ENCODE results near the gene KLHDC7A. TPM values are rescaled to one million over a fixed set of nuclear protein-coding genes. Genes with fewer than 3 reads are reported as not detected.

The KLHDC7A gene
- total and polyA plus RNA-seq, 12 donors, result 0.09 to 0.14 (median 0.13) TPM; not detected in 7

DNA sequence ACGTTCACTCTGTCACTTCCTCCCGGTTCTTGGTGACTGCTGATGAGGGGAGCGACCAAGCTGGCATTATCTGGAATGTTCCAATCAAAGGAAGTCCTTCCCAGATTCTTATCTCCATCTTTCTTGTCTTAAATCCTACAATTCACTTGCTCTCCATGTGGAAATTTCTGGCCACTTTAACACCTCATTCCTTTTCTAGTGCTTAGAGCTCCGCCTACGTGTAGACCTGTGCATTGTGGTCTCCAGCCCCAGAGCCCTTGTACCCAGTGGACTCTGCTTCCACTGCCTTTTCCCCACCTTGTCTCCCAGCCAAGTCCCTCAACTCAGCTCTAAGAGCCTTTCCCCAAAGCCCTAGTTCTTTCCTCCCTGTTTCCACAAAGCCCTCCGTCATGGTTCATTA is 12.2 kb upstream of the KLHDC7A start:
- no peaks in the 10 kb centered on the region for H3K4me1 ChIP-seq
- no peaks in the 10 kb centered on the region for H3K9me3 ChIP-seq
- ATAC-seq (no peak), DNase-seq (no peak)
- TF ChIP-seq, protein P1, sequence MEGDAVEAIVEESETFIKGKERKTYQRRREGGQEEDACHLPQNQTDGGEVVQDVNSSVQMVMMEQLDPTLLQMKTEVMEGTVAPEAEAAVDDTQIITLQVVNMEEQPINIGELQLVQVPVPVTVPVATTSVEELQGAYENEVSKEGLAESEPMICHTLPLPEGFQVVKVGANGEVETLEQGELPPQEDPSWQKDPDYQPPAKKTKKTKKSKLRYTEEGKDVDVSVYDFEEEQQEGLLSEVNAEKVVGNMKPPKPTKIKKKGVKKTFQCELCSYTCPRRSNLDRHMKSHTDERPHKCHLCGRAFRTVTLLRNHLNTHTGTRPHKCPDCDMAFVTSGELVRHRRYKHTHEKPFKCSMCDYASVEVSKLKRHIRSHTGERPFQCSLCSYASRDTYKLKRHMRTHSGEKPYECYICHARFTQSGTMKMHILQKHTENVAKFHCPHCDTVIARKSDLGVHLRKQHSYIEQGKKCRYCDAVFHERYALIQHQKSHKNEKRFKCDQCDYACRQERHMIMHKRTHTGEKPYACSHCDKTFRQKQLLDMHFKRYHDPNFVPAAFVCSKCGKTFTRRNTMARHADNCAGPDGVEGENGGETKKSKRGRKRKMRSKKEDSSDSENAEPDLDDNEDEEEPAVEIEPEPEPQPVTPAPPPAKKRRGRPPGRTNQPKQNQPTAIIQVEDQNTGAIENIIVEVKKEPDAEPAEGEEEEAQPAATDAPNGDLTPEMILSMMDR (IDR thresholded peaks at IDR 0.05), result no peak
- 76% methylated on average over 6 of the region's 6 CpGs for WGBS, 2 donors
- peaks cover 0 to 63% (median 16%) of the 10 kb centered on the region in 7 donors for H3K27me3 ChIP-seq
- H3K4me3 ChIP-seq, result no peak overlapping the region
- H3K27ac ChIP-seq, result no peak overlapping the region
- intact Hi-C loops (cut with DNase I), result no loop called here
- H3K36me3 ChIP-seq, result no peaks in the 10 kb centered on the region

DNA sequence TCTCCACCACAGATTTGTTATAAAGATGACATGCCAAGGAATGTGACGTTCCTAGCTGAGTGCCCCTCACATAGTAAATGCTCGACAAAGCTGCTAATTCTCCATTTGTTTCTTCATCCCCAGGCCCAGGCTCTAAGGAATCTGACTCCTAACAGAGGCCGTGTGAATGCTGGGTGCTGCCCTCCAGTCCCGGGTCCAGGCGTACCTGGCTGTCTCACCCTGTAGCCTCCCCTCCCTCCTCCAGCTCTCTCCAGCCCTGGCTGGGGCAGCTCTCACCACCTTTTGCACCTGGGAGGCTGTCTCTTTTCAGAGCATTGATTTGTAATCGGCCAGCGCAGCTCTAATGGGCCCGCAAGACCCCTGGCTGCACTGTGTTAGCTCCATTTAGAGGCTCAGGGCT is 11.2 kb upstream of the KLHDC7A start:
- TF ChIP-seq, protein P1 (IDR thresholded peaks at IDR 0.05), result no peak
- WGBS, 2 donors, result 71% methylated on average over 8 of the region's 8 CpGs
- ATAC-seq (no peak), DNase-seq (no peak)
- Histone ChIP-seq H3K27me3 (peaks cover 0 to 67% (median 20%) of the 10 kb centered on the region in 7 donors), H3K27ac (no peak overlapping the region), H3K4me3 (no peak overlapping the region), H3K9me3 (no peaks in the 10 kb centered on the region), H3K36me3 (no peaks in the 10 kb centered on the region), H3K4me1 (no peaks in the 10 kb centered on the region)
- intact Hi-C loops (cut with DNase I), result no loop called here

DNA sequence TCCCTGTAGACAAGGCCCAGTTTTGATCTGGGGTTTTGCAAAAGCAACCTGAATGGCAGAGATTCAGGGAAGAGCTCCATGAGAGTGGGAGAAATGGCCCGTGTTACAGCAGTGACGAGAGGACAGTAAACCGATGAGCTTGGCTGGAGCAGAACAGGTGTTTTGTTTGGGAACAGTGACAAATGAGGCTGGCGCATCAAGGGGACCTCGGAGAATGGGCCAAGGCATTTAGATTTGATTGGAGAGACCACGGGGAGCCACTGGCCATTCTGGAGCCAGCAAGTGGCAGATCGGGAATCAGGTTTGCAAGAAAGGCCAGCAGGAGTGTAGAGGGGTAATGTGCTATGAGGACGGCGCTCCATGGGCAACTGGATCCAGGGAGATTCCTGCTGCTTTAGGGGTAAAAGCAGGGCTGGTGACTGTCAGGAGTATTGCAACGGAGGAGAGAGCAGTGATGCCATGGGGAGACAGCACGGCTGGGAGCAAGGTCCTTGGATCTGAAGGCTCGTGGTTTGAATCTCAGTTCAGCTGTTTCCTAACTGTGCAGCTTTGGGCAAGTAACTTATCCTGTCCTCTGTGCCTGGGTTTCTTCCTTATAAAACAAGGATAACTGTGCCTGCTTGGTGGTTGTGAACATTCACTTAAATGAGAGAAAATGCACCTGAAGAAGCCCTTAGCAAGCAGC is 9.9 kb upstream of the KLHDC7A start:
- no peaks in the 10 kb centered on the region for H3K9me3 ChIP-seq
- no peaks in the 10 kb centered on the region for H3K4me1 ChIP-seq
- TF ChIP-seq, protein P1 (IDR thresholded peaks at IDR 0.05), result no peak
- no peak overlapping the region for H3K27ac ChIP-seq
- no peaks in the 10 kb centered on the region for H3K36me3 ChIP-seq
- DNase-seq (no peak), ATAC-seq (no peak)
- 62 to 66% methylated on average over 12 of the region's 12 CpGs for WGBS, 2 donors
- intact Hi-C loops (cut with DNase I), result no loop called here
- peaks cover 0 to 62% (median 23%) of the 10 kb centered on the region in 7 donors for H3K27me3 ChIP-seq
- no peak overlapping the region for H3K4me3 ChIP-seq

DNA sequence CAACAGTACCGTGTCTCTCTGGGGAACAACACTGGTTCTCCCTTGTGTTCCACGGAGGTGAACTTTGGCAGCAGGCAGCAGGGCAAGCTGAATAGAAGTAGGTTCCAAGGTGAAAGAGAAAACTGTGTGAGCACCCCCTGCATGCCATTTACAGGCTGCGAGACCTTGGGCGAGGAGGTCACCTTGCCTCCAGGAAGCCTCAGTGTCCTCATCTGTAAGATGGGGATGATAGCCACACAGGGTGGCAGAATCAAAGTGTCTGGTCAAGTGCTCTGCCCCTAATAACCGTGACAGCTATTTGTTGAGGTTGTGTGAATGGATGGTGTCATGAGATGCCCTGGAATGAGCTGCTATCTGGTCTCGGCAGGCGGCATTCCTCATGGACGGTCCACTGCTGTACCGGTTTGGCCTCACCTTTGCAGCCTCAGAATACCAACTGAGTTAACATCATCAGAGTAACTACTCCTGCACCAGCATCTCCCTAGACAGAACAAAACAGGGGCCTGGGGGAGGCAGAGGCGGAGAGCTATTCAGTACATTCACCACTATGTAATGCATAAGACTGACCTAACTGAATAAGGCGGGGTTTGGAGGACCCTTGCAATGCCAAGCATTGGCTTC is 7.4 kb upstream of the KLHDC7A start:
- no peaks in the 10 kb centered on the region for H3K36me3 ChIP-seq
- TF ChIP-seq, protein P1 (IDR thresholded peaks at IDR 0.05), result no peak
- H3K27ac ChIP-seq, result no peak overlapping the region
- H3K27me3 ChIP-seq, result peaks cover 0 to 61% (median 29%) of the 10 kb centered on the region in 7 donors
- no peaks in the 10 kb centered on the region for H3K4me1 ChIP-seq
- DNase-seq, result no peak
- ATAC-seq, result no peak
- no peaks in the 10 kb centered on the region for H3K9me3 ChIP-seq
- no peak overlapping the region for H3K4me3 ChIP-seq
- 74 to 75% methylated on average over 11 of the region's 11 CpGs for WGBS, 2 donors
- intact Hi-C loops (cut with DNase I), result no loop called here
